ENCODE data around the gene LY6G6C. TPM values are rescaled to one million over a fixed set of nuclear protein-coding genes. Genes with fewer than 3 reads are reported as not detected.

The LY6G6C gene
- total and polyA plus RNA-seq, 2 of the 13 experiments (the other 11 are each of a cell fraction or from before 2014, with no cell fraction given), result 0.15 TPM; not detected in 1

- TF ChIP-seq ZNF639 (CRISPR knock-in tag; conservative IDR thresholded peaks at IDR 0.05), result no peak
- TF ChIP-seq PRMT3 (CRISPR knock-in tag; IDR thresholded peaks at IDR 0.05; ENCODE audit: borderline replicate concordance, low read depth), result peak; percentile 94
- no peak for TF ChIP-seq ZNF570 (CRISPR knock-in tag; IDR thresholded peaks at IDR 0.05; ENCODE audit: borderline replicate concordance)
- TF ChIP-seq ZNF720 (CRISPR knock-in tag; IDR thresholded peaks at IDR 0.05), result no peak
- peak; percentile 56; the same call in 1 of the 2 replicates for TF ChIP-seq ZC3H4 (CRISPR knock-in tag; IDR thresholded peaks at IDR 0.05; ENCODE audit: borderline replicate concordance)
- no peak for TF ChIP-seq ZNF17 (CRISPR knock-in tag; IDR thresholded peaks at IDR 0.05)
- TF ChIP-seq ZNF451 (CRISPR knock-in tag; IDR thresholded peaks at IDR 0.05), result 0 out of 2 replicates have a peak, but pooled peaks have one; percentile 18
- TF ChIP-seq THAP9 (CRISPR knock-in tag; IDR thresholded peaks at IDR 0.05; ENCODE audit: borderline replicate concordance), result peak; percentile 79; the same call in 1 of the 2 replicates
- 0 out of 2 replicates have a peak, but pooled peaks have one; percentile 33 for TF ChIP-seq NRL (CRISPR knock-in tag; IDR thresholded peaks at IDR 0.05; ENCODE audit: borderline replicate concordance)
- TF ChIP-seq RAD21 (CRISPR knock-in tag; IDR thresholded peaks at IDR 0.05), result peak; percentile 20; the same call in 1 of the 2 replicates
- no peak for TF ChIP-seq BCLAF1 (IDR thresholded peaks at IDR 0.05)
- no peak for TF ChIP-seq MLX (CRISPR knock-in tag; IDR thresholded peaks at IDR 0.05)
- TF ChIP-seq PPARG (CRISPR knock-in tag; conservative IDR thresholded peaks at IDR 0.05), result no peak
- no peak; the same call in 1 of the 2 replicates for TF ChIP-seq ZNF34 (CRISPR knock-in tag; IDR thresholded peaks at IDR 0.05; ENCODE audit: borderline replicate concordance)
- TF ChIP-seq, protein P1, sequence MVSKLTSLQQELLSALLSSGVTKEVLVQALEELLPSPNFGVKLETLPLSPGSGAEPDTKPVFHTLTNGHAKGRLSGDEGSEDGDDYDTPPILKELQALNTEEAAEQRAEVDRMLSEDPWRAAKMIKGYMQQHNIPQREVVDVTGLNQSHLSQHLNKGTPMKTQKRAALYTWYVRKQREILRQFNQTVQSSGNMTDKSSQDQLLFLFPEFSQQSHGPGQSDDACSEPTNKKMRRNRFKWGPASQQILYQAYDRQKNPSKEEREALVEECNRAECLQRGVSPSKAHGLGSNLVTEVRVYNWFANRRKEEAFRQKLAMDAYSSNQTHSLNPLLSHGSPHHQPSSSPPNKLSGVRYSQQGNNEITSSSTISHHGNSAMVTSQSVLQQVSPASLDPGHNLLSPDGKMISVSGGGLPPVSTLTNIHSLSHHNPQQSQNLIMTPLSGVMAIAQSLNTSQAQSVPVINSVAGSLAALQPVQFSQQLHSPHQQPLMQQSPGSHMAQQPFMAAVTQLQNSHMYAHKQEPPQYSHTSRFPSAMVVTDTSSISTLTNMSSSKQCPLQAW (CRISPR knock-in tag; IDR thresholded peaks at IDR 0.05), result peak; percentile 86
- TF ChIP-seq, protein P2, sequence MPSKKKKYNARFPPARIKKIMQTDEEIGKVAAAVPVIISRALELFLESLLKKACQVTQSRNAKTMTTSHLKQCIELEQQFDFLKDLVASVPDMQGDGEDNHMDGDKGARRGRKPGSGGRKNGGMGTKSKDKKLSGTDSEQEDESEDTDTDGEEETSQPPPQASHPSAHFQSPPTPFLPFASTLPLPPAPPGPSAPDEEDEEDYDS (CRISPR knock-in tag; IDR thresholded peaks at IDR 0.05), result no peak
- no peak for TF ChIP-seq PHF5A (CRISPR knock-in tag; IDR thresholded peaks at IDR 0.05; ENCODE audit: low read depth, unreplicated experiment)
- TF ChIP-seq ZC3H13 (CRISPR knock-in tag; IDR thresholded peaks at IDR 0.05), result peak; percentile 99
- TF ChIP-seq ZMAT5 (CRISPR knock-in tag; IDR thresholded peaks at IDR 0.05; ENCODE audit: borderline replicate concordance, low read depth), result no peak
Measured at GRCh38 chr6:31729979-31730630, 8.6 kb upstream of the LY6G6C start (continued).

All from HepG2 (cell line).